DOHH2 (cell line): Measurements from ENCODE around the gene MEFV.

ENCODE experiments used
- H3F3A ChIP-seq: fragments of 200-600 bp; sonication (generic), shearing (Covaris generic); 2 replicates; pipeline ENCODE4 v1.6.0; 2016; ENCODE audit warnings: antibody characterized with exemption, mild to moderate bottlenecking; ENCODE audit not compliant: control insufficient read depth, insufficient read depth
- H3K27ac ChIP-seq: fragments of 200-600 bp; sonication (generic); 2 replicates; pipeline ENCODE4 v1.5.1; 2014; ENCODE audit warnings: low read depth, mild to moderate bottlenecking, low read length, moderate library complexity
- H3K27me3 ChIP-seq: fragments of 200-600 bp; sonication (generic); 2 replicates; pipeline ENCODE4 v1.6.1; 2014; ENCODE audit warnings: mild to moderate bottlenecking, low read length, mixed read lengths; ENCODE audit not compliant: control insufficient read depth
- H3K36me3 ChIP-seq: fragments of 200-600 bp; sonication (generic); 2 replicates; pipeline ENCODE4 v1.6.1; 2014; ENCODE audit warnings: mild to moderate bottlenecking, low read length, moderate library complexity, mixed read lengths; ENCODE audit not compliant: control insufficient read depth
- H3K4me1 ChIP-seq: fragments of 200-600 bp; sonication (generic); 2 replicates; pipeline ENCODE4 v1.6.1; 2014; ENCODE audit warnings: mild to moderate bottlenecking, low read length, mixed read lengths; ENCODE audit not compliant: control insufficient read depth
- H3K4me2 ChIP-seq: fragments of 200-600 bp; sonication (generic); 2 replicates; pipeline ENCODE4 v1.6.0; 2014; ENCODE audit warnings: mild to moderate bottlenecking, low read length, moderate library complexity
- H3K4me3 ChIP-seq: fragments of 200-600 bp; sonication (generic); 2 replicates; pipeline ENCODE4 v1.5.1; 2014; ENCODE audit warnings: mild to moderate bottlenecking, low read length, mixed read lengths
- H3K79me2 ChIP-seq: fragments of 200-600 bp; sonication (generic); 2 replicates; pipeline ENCODE4 v1.6.1; 2014; ENCODE audit warnings: mild to moderate bottlenecking, low read length, mixed read lengths; ENCODE audit not compliant: control insufficient read depth
- H3K9me2 ChIP-seq: fragments of 200-600 bp; sonication (generic); replicated peaks from 2 replicates; pipeline ENCODE4 v1.6.1; 2014; ENCODE audit warnings: mild to moderate bottlenecking, low read length, mixed read lengths; ENCODE audit not compliant: control insufficient read depth
- H3K9me3 ChIP-seq: fragments of 200-600 bp; sonication (generic); 2 replicates; pipeline ENCODE4 v1.6.1; 2014; ENCODE audit warnings: antibody characterized with exemption, low read length, mixed read lengths; ENCODE audit not compliant: control insufficient read depth, insufficient read depth
- H4K20me1 ChIP-seq: fragments of 200-600 bp; sonication (generic); 2 replicates; pipeline ENCODE4 v1.6.0; 2014; ENCODE audit warnings: low read depth, mild to moderate bottlenecking, antibody characterized with exemption, low read length, moderate library complexity; ENCODE audit not compliant: control insufficient read depth, insufficient read depth
- CTCF ChIP-seq: fragments of 200-600 bp; sonication (generic); IDR thresholded peaks from one replicate; pipeline ENCODE4 v1.5.1; 2014; ENCODE audit warnings: antibody characterized with exemption, mild to moderate bottlenecking, low read depth, low read length; ENCODE audit not compliant: poor library complexity, severe bottlenecking
- EZH2phosphoT487 ChIP-seq: fragments of 200-600 bp; sonication (generic); IDR thresholded peaks from 2 replicates; pipeline ENCODE4 v1.6.1; 2017; ENCODE audit warnings: borderline replicate concordance, mild to moderate bottlenecking, antibody characterized with exemption, low read length, moderate library complexity, mixed read lengths

MEFV gene

GRCh38 chr16:3259836-3260235, 3.4 kb upstream of the MEFV start:
- H3F3A ChIP-seq: no peaks in the 10 kb centered on the region; the same call in 1 of the 2 replicates
- H3K4me2 ChIP-seq: no peak overlapping the region
- H3K9me3 ChIP-seq: no peaks in the 10 kb centered on the region
- no peak overlapping the region for H3K27ac ChIP-seq
- H3K4me1 ChIP-seq: peaks cover 10% of the 10 kb centered on the region
- no peaks in the 10 kb centered on the region for H4K20me1 ChIP-seq
- no peak overlapping the region for H3K4me3 ChIP-seq
- no peaks in the 10 kb centered on the region for H3K27me3 ChIP-seq
- no peaks in the 10 kb centered on the region for H3K36me3 ChIP-seq
- no peak for TF ChIP-seq CTCF
- TF ChIP-seq EZH2phosphoT487: no peak
- H3K9me2 ChIP-seq: no peaks in the 10 kb centered on the region
- H3K79me2 ChIP-seq: no peaks in the 10 kb centered on the region

GRCh38 chr16:3256866-3257465, 533 bp upstream of the MEFV start:
- no peaks in the 10 kb centered on the region for H3K79me2 ChIP-seq
- no peaks in the 10 kb centered on the region for H3K4me1 ChIP-seq
- no peaks in the 10 kb centered on the region for H3F3A ChIP-seq
- no peaks in the 10 kb centered on the region for H3K9me3 ChIP-seq
- no peak overlapping the region for H3K4me3 ChIP-seq
- no peak overlapping the region for H3K27ac ChIP-seq
- H3K4me2 ChIP-seq: no peak overlapping the region
- H3K36me3 ChIP-seq: no peaks in the 10 kb centered on the region
- H4K20me1 ChIP-seq: no peaks in the 10 kb centered on the region
- no peaks in the 10 kb centered on the region for H3K9me2 ChIP-seq
- TF ChIP-seq CTCF (no peak), EZH2phosphoT487 (no peak)
- H3K27me3 ChIP-seq: no peaks in the 10 kb centered on the region

GRCh38 chr16:3254309-3254708, 2.1 kb downstream of the MEFV start:
- Histone ChIP-seq H3K4me1 (no peaks in the 10 kb centered on the region), H3F3A (no peaks in the 10 kb centered on the region), H3K9me3 (no peaks in the 10 kb centered on the region), H4K20me1 (no peaks in the 10 kb centered on the region), H3K27ac (no peak overlapping the region), H3K4me3 (no peak overlapping the region), H3K27me3 (no peaks in the 10 kb centered on the region), H3K79me2 (no peaks in the 10 kb centered on the region), H3K9me2 (no peaks in the 10 kb centered on the region), H3K4me2 (no peak overlapping the region), H3K36me3 (no peaks in the 10 kb centered on the region)
- TF ChIP-seq CTCF (no peak), EZH2phosphoT487 (no peak)

- Histone ChIP-seq H3K4me2 (no peak overlapping the region), H3K79me2 (no peaks in the 10 kb centered on the region), H3K9me3 (no peaks in the 10 kb centered on the region), H3K9me2 (no peaks in the 10 kb centered on the region), H3F3A (no peaks in the 10 kb centered on the region), H3K36me3 (no peaks in the 10 kb centered on the region), H3K27me3 (no peaks in the 10 kb centered on the region), H3K4me1 (no peaks in the 10 kb centered on the region), H4K20me1 (no peaks in the 10 kb centered on the region), H3K4me3 (no peak overlapping the region), H3K27ac (no peak overlapping the region)
- no peak for TF ChIP-seq EZH2phosphoT487
- TF ChIP-seq CTCF: no peak
Observed at GRCh38 chr16:3252967-3253366, 3.5 kb downstream of the MEFV start.
